Measurements from ENCODE around the gene CCDC195. TPM values are rescaled to one million over a fixed set of nuclear protein-coding genes. Genes with fewer than 3 reads are reported as not detected.
"Not testable (repeated sequence)": the region's sequence is repeated elsewhere in the genome, so short reads cannot be mapped to it uniquely, and the experiment has no call there.

The CCDC195 gene
- total RNA-seq, 4 donors from 2014 or later, result not detected

GRCh38 chr2:224670203-224670602 lies 46.0 kb downstream of the CCDC195 start:
- no peak overlapping the region for H3K27ac ChIP-seq
- H3K27me3 ChIP-seq, result no peaks in the 10 kb centered on the region
- no peak overlapping the region for H3K4me3 ChIP-seq
- no peaks in the 10 kb centered on the region for H3K9me3 ChIP-seq
- H3K4me1 ChIP-seq, result no peaks in the 10 kb centered on the region
- 86 to 89% methylated on average over 1 of the region's 1 CpG for WGBS, 2 donors (ENCODE audit: low coverage in 1 of 2)
- intact Hi-C loops (cut with DNase I; ENCODE audit: low total_unique reads), result no loop called here
- in situ Hi-C loops (cut with MboI; ENCODE audit: low pct_ligation_motif_present in 1 of 4, low pct_unique_long_range_greater_than_20kb in 1 of 4, low sequenced_read_pairs in 3 of 4), result no loop called here
- no peak for DNase-seq
- H3K36me3 ChIP-seq, result no peaks in the 10 kb centered on the region
- TF ChIP-seq CTCF (IDR thresholded peaks at IDR 0.05) (no peak), EP300 (IDR thresholded peaks at IDR 0.05; ENCODE audit: low read depth) (no peak), POLR2AphosphoS5 (IDR thresholded peaks at IDR 0.05) (no peak), POLR2A (IDR thresholded peaks at IDR 0.05) (no peak)

- DNase-seq, result no peak
- intact Hi-C loops (cut with DNase I; ENCODE audit: low total_unique reads), result no loop called here
- H3K4me3 ChIP-seq, result no peak overlapping the region
- in situ Hi-C loops (cut with MboI; ENCODE audit: low pct_ligation_motif_present in 1 of 4, low pct_unique_long_range_greater_than_20kb in 1 of 4, low sequenced_read_pairs in 3 of 4), result no loop called here
- no peaks in the 10 kb centered on the region for H3K9me3 ChIP-seq
- WGBS, 2 donors (ENCODE audit: low coverage in 1 of 2), result 67 to 93% methylated on average over 1 of the region's 1 CpG
- no peak overlapping the region for H3K27ac ChIP-seq
- no peak for TF ChIP-seq POLR2AphosphoS5 (IDR thresholded peaks at IDR 0.05)
- H3K27me3 ChIP-seq, result no peaks in the 10 kb centered on the region
- H3K36me3 ChIP-seq, result no peaks in the 10 kb centered on the region
- no peaks in the 10 kb centered on the region for H3K4me1 ChIP-seq
Observed at GRCh38 chr2:224669449-224669848, 46.7 kb downstream of the CCDC195 start.

DNA sequence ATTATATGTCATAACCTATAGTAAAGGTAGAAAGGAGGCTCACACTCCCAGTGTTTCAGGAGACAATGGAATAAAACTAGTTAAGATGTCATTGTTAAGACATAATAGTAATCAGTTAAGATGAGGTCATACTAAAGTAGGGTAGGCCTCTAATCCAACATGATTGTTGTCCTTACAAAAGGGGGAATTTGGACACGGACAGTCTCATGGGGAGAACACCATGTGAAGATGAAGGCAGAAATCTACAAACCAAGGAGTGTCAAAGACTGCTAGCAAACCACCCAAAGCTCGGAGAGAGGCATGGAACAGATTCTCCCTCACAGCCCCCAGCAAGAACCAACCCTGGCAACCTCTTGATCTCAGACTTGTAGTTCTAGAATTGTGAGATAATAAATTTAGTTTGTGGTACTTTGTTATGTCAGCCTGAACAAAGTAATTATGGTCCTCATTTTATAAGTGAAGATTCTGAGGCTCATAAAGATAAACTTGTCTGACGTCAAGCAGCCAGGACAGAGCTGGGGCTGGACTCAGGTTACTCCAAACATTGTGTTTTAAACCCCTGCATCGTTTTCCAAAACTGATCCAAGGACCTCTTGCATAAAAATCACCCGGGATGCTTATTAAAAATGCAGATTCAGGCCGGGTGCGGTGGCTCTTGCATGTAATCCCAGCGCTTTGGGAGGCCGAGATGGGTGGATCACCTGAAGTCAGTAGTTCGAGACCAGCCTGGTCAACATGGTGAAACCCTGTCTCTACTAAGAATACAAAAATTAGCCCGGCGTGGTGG lies 47.8 kb downstream of the CCDC195 start:
- Histone ChIP-seq H3K27me3 (no peaks in the 10 kb centered on the region), H3K4me1 (no peaks in the 10 kb centered on the region), H3K27ac (no peak overlapping the region), H3K4me3 (no peak overlapping the region), H3K36me3 (no peaks in the 10 kb centered on the region), H3K9me3 (peaks cover 5 to 6% of the 10 kb centered on the region in 2 donors)
- TF ChIP-seq CTCF (IDR thresholded peaks at IDR 0.05) (no peak), EP300 (IDR thresholded peaks at IDR 0.05; ENCODE audit: low read depth) (no peak), POLR2AphosphoS5 (IDR thresholded peaks at IDR 0.05) (no peak), POLR2A (IDR thresholded peaks at IDR 0.05) (no peak)
- DNase-seq, result no peak
- intact Hi-C loops (cut with DNase I; ENCODE audit: low total_unique reads) (no loop called here), in situ Hi-C loops (cut with MboI; ENCODE audit: low pct_ligation_motif_present in 1 of 4, low pct_unique_long_range_greater_than_20kb in 1 of 4, low sequenced_read_pairs in 3 of 4) (no loop called here)
- 79 to 81% methylated on average over 2 to 12 of the region's 12 CpGs for WGBS, 2 donors (ENCODE audit: low coverage in 1 of 2)

- 44 to 55% methylated on average over 2 of the region's 2 CpGs for WGBS, 2 donors (ENCODE audit: low coverage in 1 of 2)
- intact Hi-C loops (cut with DNase I; ENCODE audit: low total_unique reads), result no loop called here
- in situ Hi-C loops (cut with MboI; ENCODE audit: low pct_ligation_motif_present in 1 of 4, low pct_unique_long_range_greater_than_20kb in 1 of 4, low sequenced_read_pairs in 3 of 4), result no loop called here
- no peaks in the 10 kb centered on the region for H3K27me3 ChIP-seq
- no peak for DNase-seq
- no peak overlapping the region for H3K27ac ChIP-seq
- peaks cover 12 to 13% of the 10 kb centered on the region in 2 donors for H3K9me3 ChIP-seq
- no peak for TF ChIP-seq EP300 (IDR thresholded peaks at IDR 0.05; ENCODE audit: low read depth)
- no peak for TF ChIP-seq POLR2AphosphoS5 (IDR thresholded peaks at IDR 0.05)
- no peak for TF ChIP-seq POLR2A (IDR thresholded peaks at IDR 0.05)
- no peak for TF ChIP-seq CTCF (IDR thresholded peaks at IDR 0.05)
- no peak overlapping the region for H3K4me3 ChIP-seq
- no peaks in the 10 kb centered on the region for H3K36me3 ChIP-seq
- no peaks in the 10 kb centered on the region for H3K4me1 ChIP-seq
Observed at GRCh38 chr2:224666951-224667553, 49.1 kb downstream of the CCDC195 start.

- H3K4me1 ChIP-seq; intact Hi-C loops (cut with DNase I; ENCODE audit: low total_unique reads); H3K36me3 ChIP-seq; H3K4me3 ChIP-seq; in situ Hi-C loops (cut with MboI; ENCODE audit: low pct_ligation_motif_present in 1 of 4, low pct_unique_long_range_greater_than_20kb in 1 of 4, low sequenced_read_pairs in 3 of 4); H3K27me3 ChIP-seq; DNase-seq; H3K27ac ChIP-seq: not testable (repeated sequence)
- H3K9me3 ChIP-seq, result peaks cover 12 to 13% of the 10 kb centered on the region in 2 donors
- WGBS, 2 donors (ENCODE audit: low coverage in 1 of 2), result 83 to 85% methylated on average over 1 to 2 of the region's 2 CpGs
Observed at GRCh38 chr2:224663322-224663721, 52.8 kb downstream of the CCDC195 start.

- WGBS, 2 donors (ENCODE audit: low coverage in 1 of 2), result 50 to 72% methylated on average over 2 to 5 of the region's 5 CpGs
- peaks cover 12 to 13% of the 10 kb centered on the region in 2 donors for H3K9me3 ChIP-seq
- H3K27me3 ChIP-seq; in situ Hi-C loops (cut with MboI; ENCODE audit: low pct_ligation_motif_present in 1 of 4, low pct_unique_long_range_greater_than_20kb in 1 of 4, low sequenced_read_pairs in 3 of 4); intact Hi-C loops (cut with DNase I; ENCODE audit: low total_unique reads); H3K4me3 ChIP-seq; H3K27ac ChIP-seq; H3K36me3 ChIP-seq; H3K4me1 ChIP-seq; DNase-seq: not testable (repeated sequence)
Observed at GRCh38 chr2:224661708-224662107, 54.5 kb downstream of the CCDC195 start.
